IMR-90 (cell line): ENCODE results near the gene GCG. TPM values are rescaled to one million over a fixed set of nuclear protein-coding genes. Genes with fewer than 3 reads are reported as not detected.

Experiments
- ATAC-seq: fragments of 200-7000 bp; cut with Tn5 transposase; 2 replicates; pipeline ENCODE4 v1.9.1; 2020; ENCODE audit warnings: low read depth, mild to moderate bottlenecking, moderate library complexity
- BruUV-seq: library from RNA; stranded (reverse); fragments of 400-500 nt; replicated peaks from 2 replicates; lab custom pipeline; 2021; lab: Mats Ljungman, UMichigan
- CTCF ChIA-PET: fragments of 300-600 bp; formaldehyde crosslinking; extraction: SDS; loops from one replicate; lab custom pipeline; 2021; ENCODE audit warnings: antibody characterized with exemption; lab: Yijun Ruan, JAX
- POLR2A ChIA-PET: fragments of 300-600 bp; sonication (Branson Sonifier 250); formaldehyde crosslinking; loops from one replicate; lab custom pipeline; 2022; ENCODE audit warnings: antibody characterized with exemption; ENCODE audit not compliant: unreplicated experiment; lab: Charles Lee
- DNase-seq: peaks from one replicate; pipeline ENCODE4 v3.0.0; 2013
- H2AFZ ChIP-seq: replicated peaks from 2 replicates; pipeline ENCODE3; 2013; ENCODE audit warnings: low read length, mild to moderate bottlenecking; ENCODE audit not compliant: poor library complexity
- H2AK5ac ChIP-seq: 2 replicates; pipeline ENCODE4 v1.6.1; 2013; ENCODE audit warnings: low read depth, low read length, inconsistent platforms
- H2AK9ac ChIP-seq: replicated peaks from 2 replicates; pipeline ENCODE3; 2013; ENCODE audit warnings: mild to moderate bottlenecking, low read depth, low read length, moderate library complexity; ENCODE audit not compliant: poor library complexity
- H2BK120ac ChIP-seq: 2 replicates; pipeline ENCODE4 v1.6.1; 2013; ENCODE audit warnings: low read depth, low read length, inconsistent platforms
- H2BK15ac ChIP-seq: 3 replicates; pipeline ENCODE4 v1.6.1; 2013; ENCODE audit warnings: low read depth, low read length, inconsistent platforms
- H2BK20ac ChIP-seq: 2 replicates; pipeline ENCODE4 v1.6.1; 2013; ENCODE audit warnings: low read depth, mild to moderate bottlenecking, inconsistent platforms, low read length, moderate library complexity
- H2BK5ac ChIP-seq: 2 replicates; pipeline ENCODE4 v1.6.1; 2013; ENCODE audit warnings: mild to moderate bottlenecking, low read depth, low read length, inconsistent platforms; ENCODE audit not compliant: poor library complexity, severe bottlenecking
- H3K14ac ChIP-seq: replicated peaks from 2 replicates; pipeline ENCODE4 v1.6.1; 2013; ENCODE audit warnings: low read depth, low read length, inconsistent platforms
- H3K18ac ChIP-seq: 2 replicates; pipeline ENCODE4 v1.6.1; 2013; ENCODE audit warnings: low read depth, low read length, control low read depth
- H3K23ac ChIP-seq: 2 replicates; pipeline ENCODE4 v1.6.1; 2013; ENCODE audit warnings: low read depth, low read length, inconsistent platforms
- H3K27ac ChIP-seq: 2 replicates; pipeline ENCODE4 v1.5.1; 2013; ENCODE audit warnings: mild to moderate bottlenecking, control low read depth, low read length; ENCODE audit not compliant: insufficient read depth
- H3K27me3 ChIP-seq: 2 replicates; pipeline ENCODE4 v1.6.1; 2013; ENCODE audit warnings: low read length; ENCODE audit not compliant: control insufficient read depth, insufficient read depth
- H3K36me3 ChIP-seq: 2 replicates; pipeline ENCODE4 v1.6.1; 2013; ENCODE audit warnings: low read length, mixed read lengths; ENCODE audit not compliant: control insufficient read depth, insufficient read depth
- H3K4ac ChIP-seq: 2 replicates; pipeline ENCODE4 v1.6.1; 2013; ENCODE audit warnings: low read depth, low read length, inconsistent platforms
- H3K4me1 ChIP-seq: 2 replicates; pipeline ENCODE4 v1.6.1; 2013; ENCODE audit warnings: low read length, mixed read lengths; ENCODE audit not compliant: control insufficient read depth, insufficient read depth
- H3K4me2 ChIP-seq: 2 replicates; pipeline ENCODE4 v1.6.1; 2013; ENCODE audit warnings: low read depth, mild to moderate bottlenecking, control low read depth, low read length, moderate library complexity
- H3K4me3 ChIP-seq: 2 replicates; pipeline ENCODE4 v1.5.1; 2013; ENCODE audit warnings: low read depth, mild to moderate bottlenecking, control low read depth, low read length, moderate library complexity; ENCODE audit not compliant: insufficient read depth
- H3K56ac ChIP-seq: 2 replicates; pipeline ENCODE4 v1.6.1; 2013; ENCODE audit warnings: low read length, inconsistent platforms; ENCODE audit not compliant: insufficient read depth; ENCODE audit errors: extremely low read depth
- H3K79me1 ChIP-seq, 2 experiments: 2 replicates each; pipeline ENCODE4 v1.6.1; 2013; ENCODE audit warnings: low read length in 2 of 2, inconsistent platforms in 1 of 2, low read depth in 1 of 2
- H3K9ac ChIP-seq: 2 replicates; pipeline ENCODE4 v1.6.1; 2013; ENCODE audit warnings: low read depth, low read length, control low read depth
- H3K9me1 ChIP-seq: 2 replicates; pipeline ENCODE4 v1.6.1; 2013; ENCODE audit warnings: low read length, inconsistent platforms; ENCODE audit not compliant: insufficient read depth
- H3K9me3 ChIP-seq: 2 replicates; pipeline ENCODE4 v1.6.1; 2013; ENCODE audit warnings: low read length; ENCODE audit not compliant: control insufficient read depth, insufficient read depth
- H4K20me1 ChIP-seq: 2 replicates; pipeline ENCODE4 v1.6.1; 2013; ENCODE audit warnings: low read length, inconsistent platforms; ENCODE audit not compliant: insufficient read depth
- H4K5ac ChIP-seq: 2 replicates; pipeline ENCODE4 v1.6.1; 2013; ENCODE audit warnings: mild to moderate bottlenecking, low read depth, low read length, control low read depth
- H4K8ac ChIP-seq, 2 experiments: 2 replicates each; pipeline ENCODE4 v1.6.1; 2013; ENCODE audit warnings: low read depth in 2 of 2, low read length in 2 of 2, control low read depth in 1 of 2, inconsistent platforms in 1 of 2
- H4K91ac ChIP-seq: 2 replicates; pipeline ENCODE4 v1.6.1; 2013; ENCODE audit warnings: low read depth, low read length, inconsistent platforms; ENCODE audit not compliant: insufficient read depth
- RFX5 ChIP-seq: IDR thresholded peaks from 2 replicates; pipeline ENCODE4 v1.8.0; 2012; ENCODE audit warnings: low read depth, mild to moderate bottlenecking, low read length, moderate library complexity
- USF2 ChIP-seq: fragments of 150-350 bp; IDR thresholded peaks from 2 replicates; pipeline ENCODE4 v1.6.1; 2017; ENCODE audit warnings: mild to moderate bottlenecking, antibody characterized with exemption, low read length, low read depth
- WGBS, 2 experiments: methylation state at CpG; one replicate each; pipeline versions ENCODE4 v1.1.5 to v1.1.7; 2013; ENCODE audit warnings: missing lambda C conversion rate in 2 of 2; ENCODE audit not compliant: insufficient read length in 1 of 2; ENCODE audit errors: extremely low coverage in 2 of 2; 5-methylcytosine and 5-hydroxymethylcytosine counted together
- dilution Hi-C: fragments of 300-500 bp; cut with HindIII; formaldehyde crosslinking; loops from one replicate; pipeline ENCODE4 v1.14.3; 2018; ENCODE audit warnings: low sequenced_read_pairs; ENCODE audit not compliant: unreplicated experiment
- in situ Hi-C: fragments of 300-500 bp; cut with MboI; formaldehyde crosslinking; loops from 3 replicates; pipeline ENCODE4 v1.14.3; 2019; ENCODE audit warnings: low sequenced_read_pairs, inconsistent platforms, mixed read lengths
- intact Hi-C: fragments of 100-400 bp; cut with micrococcal nuclease; formaldehyde crosslinking; loops from 2 replicates; pipeline ENCODE4 v1.10.0; 2022
- polyA plus RNA-seq, 3 experiments: library from polyadenylated mRNA; depleted of rRNA; stranded (reverse); fragments of >200 nt; gene quantifications; 2 replicates each; pipeline ENCODE4 v1.2.3, GENCODE V29; 2012; ENCODE audit warnings: low replicate concordance in 1 of 3
- total RNA-seq: library from RNA; depleted of rRNA; stranded (reverse); fragments of >200 nt; gene quantifications from 2 replicates; pipeline ENCODE4 v1.2.3, GENCODE V29; 2012

The GCG gene
- total and polyA plus RNA-seq, 2 of the 4 experiments (the other 2 are of a cell fraction): not detected

- Histone ChIP-seq H3K4me3 (no peak overlapping the region), H3K9me3 (no peaks in the 10 kb centered on the region), H3K56ac (no peak overlapping the region), H3K9me1 (peaks cover 18% of the 10 kb centered on the region), H3K18ac (peak overlapping the region; percentile 65), H3K9ac (no peak overlapping the region), H4K8ac (peak overlapping the region in 1 of 2 experiments; percentile 66; a peak in 3 of 4 replicates), H4K91ac (peak overlapping the region; percentile 74; the same call in 1 of the 2 replicates), H2AK9ac (no peak overlapping the region), H3K27me3 (no peaks in the 10 kb centered on the region), H3K4ac (peak overlapping the region; percentile 90; the same call in 1 of the 2 replicates), H3K79me1 (peaks cover 2 to 14% of the 10 kb centered on the region in 2 experiments; a peak in 3 of 4 replicates), H2BK15ac (peak overlapping the region; percentile 90; the same call in 2 of the 3 replicates), H2BK20ac (peak overlapping the region; percentile 86; the same call in 1 of the 2 replicates), H4K5ac (peak overlapping the region; percentile 30; the same call in 1 of the 2 replicates), H3K36me3 (peaks cover 20% of the 10 kb centered on the region), H3K4me2 (no peak overlapping the region), H3K14ac (0 out of 2 replicates have a peak overlapping the region, but pooled peaks have one; percentile 28), H4K20me1 (peaks cover 7% of the 10 kb centered on the region; the same call in 1 of the 2 replicates), H3K23ac (0 out of 2 replicates have a peak overlapping the region, but pooled peaks have one; percentile 9), H3K4me1 (peaks cover 21% of the 10 kb centered on the region), H2BK5ac (peak overlapping the region; percentile 95), H2AK5ac (peak overlapping the region; percentile 39; the same call in 1 of the 2 replicates), H2BK120ac (peak overlapping the region; percentile 70; the same call in 1 of the 2 replicates), H2AFZ (no peak overlapping the region), H3K27ac (no peak overlapping the region)
- CTCF ChIA-PET: no interaction called here
- ATAC-seq: no peak
- dilution Hi-C loops: no loop called here
- POLR2A ChIA-PET: no interaction called here
- no CpG with 5 or more reads among the region's 1 CpG for WGBS, 2 experiments
- intact Hi-C loops: loop anchor here (5.0 kb wide), 1 partner anchor 42 kb away; the partner anchor contains the start of gene FAP
- DNase-seq: no peak
- in situ Hi-C loops: no loop called here
- TF ChIP-seq RFX5: no peak
- TF ChIP-seq USF2: no peak
- BruUV-seq: no TSS peak
These were observed 47.9 kb upstream of the GCG start for GRCh38 chr2:162199913-162200312.
